ENCODE measurements around the gene CFAP61.

Gene CFAP61

DNA sequence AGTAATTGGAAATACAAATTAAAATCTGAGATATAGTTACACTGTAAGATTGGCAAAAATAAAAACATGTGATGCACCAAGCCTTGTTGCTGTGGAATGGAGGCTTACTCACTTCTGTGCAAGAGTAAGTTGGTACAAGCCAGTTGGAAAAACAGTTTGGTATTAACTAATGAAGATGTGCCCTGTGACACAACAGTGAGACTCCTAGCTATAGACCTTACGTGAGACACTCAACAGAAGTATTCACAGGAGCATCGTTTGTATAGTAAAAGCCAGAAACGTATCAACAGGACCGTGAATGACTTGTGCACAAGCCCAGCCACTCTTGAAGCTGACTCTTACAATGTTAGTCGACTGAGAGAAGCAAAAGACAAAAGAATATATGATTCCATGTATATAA lies 20.5 kb upstream of the CFAP61 start:
- DNase-seq (ENCODE audit: low read depth), result no peak

DNA sequence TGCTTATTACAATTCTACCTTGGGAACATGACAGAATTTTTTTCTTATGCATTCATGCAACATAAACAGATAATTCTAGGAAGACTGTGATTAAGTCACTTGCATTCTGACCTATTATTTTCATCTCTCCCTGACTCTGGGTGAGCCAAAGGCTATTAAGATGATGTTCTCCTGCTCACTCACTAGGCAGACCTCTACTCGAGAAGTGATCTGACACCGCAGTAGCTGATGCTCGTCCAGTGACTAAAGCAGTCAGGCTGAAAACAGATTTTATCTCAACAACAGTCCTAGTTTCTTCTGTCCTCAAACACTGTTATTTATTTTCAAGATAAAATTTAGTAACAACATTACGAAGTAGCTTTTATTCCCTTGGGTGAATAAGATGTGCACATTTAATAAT lies 17.8 kb upstream of the CFAP61 start:
- no peak for DNase-seq (ENCODE audit: low read depth)

DNA sequence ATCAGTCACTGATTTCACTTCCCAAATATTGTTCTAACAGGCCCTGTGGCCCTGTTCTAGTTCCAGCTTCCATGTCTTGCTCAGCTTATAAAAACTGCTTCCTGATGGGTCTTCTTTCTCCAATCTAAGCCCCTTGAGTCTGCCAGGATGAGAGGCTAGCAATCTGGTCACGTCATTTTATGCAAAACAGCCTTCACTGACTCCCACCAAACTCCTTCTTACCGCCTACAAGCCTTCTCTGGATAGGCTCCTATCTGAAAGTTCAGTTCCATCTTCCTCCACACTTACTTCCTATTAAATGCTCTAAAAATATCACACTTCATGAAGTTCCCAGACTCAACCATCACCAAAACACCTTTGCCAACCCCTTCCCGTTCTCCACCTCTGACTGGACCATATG lies 15.6 kb upstream of the CFAP61 start:
- DNase-seq (ENCODE audit: low read depth), result no peak

DNA sequence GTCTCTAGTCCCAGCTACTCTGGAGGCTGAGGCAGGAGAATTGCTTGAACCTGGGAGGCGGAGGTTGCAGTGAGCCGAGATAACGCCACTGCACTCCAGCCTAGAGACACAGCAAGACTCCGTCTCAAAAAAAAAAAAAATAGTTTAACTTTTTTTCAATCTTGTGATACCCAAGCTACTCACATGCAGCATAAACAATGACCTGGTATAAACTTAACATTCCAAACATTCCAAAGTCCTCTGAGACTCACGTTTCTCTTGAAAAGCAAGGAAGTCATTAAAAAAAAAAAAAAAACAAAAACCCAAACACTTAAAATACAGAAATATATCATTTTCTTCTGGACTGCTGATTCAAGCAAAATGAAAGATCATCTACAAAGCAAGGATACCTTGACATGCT lies 14.4 kb upstream of the CFAP61 start:
- DNase-seq (ENCODE audit: low read depth), result no peak

DNA sequence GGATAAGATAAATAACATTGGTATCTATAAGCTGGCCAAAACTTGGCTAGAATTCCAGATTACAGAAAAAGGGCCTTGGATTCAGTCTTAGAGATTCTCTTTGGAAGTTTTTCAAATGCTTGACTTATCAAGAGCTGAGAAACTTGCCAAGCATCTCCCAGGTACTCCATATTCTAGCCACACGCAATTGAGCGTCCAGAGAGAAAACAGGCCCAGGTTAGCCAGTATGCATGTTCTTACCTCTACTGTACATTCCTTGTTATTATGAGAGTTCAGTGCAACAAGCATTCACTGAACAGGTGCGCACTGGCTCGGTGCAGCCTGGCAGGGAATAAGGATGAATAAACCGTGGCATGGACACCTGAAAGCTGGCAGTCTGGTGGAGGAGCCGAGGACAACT lies 13.7 kb upstream of the CFAP61 start:
- no peak for DNase-seq (ENCODE audit: low read depth)

DNA sequence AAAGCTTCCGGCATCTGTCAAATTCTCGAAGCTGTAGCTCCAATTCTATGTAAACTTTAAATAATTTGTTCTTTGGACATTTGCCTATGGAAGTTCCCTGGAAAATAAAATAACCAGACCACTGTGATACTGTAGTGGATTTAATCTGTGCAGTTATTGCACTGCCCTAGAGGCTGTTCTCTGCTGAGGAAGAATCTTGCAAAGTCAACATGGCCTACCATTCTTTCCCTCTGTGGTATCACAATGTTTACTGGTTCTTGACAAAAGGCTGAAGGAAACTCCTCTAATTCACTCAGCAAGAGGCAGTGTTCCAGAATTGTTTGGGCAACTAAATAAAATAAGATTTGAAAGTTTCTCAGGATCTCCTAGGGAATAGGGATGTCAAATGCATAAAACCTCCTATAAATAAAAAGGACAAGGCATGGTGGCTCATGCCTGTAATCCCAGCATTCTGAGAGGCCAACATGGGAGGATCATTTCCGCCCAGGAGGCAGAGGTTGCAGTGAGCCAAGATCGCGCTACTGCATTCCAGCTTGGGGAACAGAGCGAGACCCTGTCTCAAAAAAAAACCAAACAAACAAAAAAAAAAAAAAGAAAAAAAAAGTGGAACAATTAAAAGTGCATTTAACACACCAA lies 12.5 kb upstream of the CFAP61 start:
- no peak for DNase-seq (ENCODE audit: low read depth)

DNA sequence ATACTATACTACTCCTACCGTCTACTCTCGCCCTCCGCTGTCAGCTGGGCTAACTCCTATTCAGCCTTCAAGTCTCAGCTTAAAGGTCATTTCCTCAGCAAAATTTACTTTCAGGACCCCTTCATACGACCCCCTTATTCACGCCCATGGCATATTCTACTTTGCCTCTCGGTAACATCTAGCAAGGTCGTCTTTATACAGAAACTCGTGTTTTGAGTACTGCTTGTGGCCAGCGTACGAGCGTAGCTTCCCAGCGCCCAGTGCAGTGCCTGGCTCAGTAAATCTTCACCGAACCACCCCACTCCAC lies 612 bp upstream of the CFAP61 start:
- no peak for DNase-seq (ENCODE audit: low read depth)

DNA sequence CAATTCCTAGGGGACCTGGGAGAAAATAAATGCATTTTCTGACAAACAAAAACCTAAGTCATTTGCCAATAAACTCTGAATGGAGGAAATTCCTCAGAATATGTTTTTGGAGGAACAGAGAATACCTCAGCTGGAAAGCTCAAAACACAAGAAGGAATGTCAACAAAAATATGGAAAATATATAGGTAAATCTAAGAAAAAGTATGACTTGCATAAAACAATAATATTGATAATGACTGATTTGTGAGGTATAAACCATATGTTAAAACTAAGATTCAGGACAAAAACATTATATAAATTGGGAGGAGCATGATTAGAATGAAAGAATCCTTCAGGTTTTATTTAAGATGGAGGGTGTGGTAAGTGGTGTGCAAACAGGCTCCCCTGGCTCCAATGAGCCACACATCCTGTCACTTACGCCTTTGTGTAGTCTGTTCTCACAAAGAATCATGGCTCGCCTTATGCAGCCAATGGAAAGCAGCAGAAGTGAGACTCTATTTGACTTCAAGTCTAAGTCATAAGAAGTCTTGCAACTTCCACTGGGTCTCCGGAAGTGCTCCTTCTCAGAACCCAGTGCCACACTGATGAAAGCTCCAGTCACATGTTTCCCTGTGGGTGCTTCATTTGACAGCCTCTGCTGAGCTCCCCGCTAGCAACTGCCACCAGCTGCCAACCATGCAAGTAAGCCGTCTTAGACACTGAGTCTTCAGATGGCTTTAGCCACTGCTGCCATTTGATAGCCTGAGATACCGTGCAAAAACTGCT lies 8.1 kb downstream of the CFAP61 start:
- no peak for DNase-seq (ENCODE audit: low read depth)

DNA sequence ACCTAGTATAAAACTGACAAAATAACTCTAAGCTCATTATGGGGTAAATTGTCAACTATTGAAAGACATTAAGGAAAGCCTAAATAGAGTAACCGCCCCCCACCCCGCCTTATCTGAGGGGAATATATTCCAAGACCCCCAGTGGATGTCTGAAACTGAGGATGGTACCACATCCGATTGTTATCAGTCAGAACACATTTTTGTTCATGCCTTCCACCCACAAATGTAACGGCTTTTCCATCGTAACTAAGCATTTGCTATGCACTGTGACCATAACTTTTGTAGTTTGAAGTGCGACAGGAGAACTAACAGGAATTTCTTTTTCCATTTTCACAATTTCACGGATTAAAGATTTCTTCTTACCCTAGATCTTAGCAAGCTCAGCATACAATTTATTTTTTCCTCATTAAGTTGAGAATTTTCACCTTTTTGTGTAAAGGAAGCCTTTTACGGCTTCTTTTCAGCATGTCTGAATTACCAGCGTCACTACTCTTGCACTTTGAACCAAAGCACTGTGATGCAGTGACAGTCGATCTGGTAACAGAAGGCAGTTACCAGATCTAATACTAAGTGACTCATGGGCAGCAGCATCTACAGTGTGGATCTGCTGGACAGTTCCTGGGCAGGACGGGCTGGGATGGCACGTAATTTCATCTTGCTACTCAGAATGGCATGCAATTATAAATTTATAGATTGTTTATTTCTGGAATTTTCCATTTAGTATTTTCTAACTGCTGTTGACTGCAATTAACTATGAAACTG lies 11.8 kb downstream of the CFAP61 start:
- DNase-seq (ENCODE audit: low read depth), result no peak

DNA sequence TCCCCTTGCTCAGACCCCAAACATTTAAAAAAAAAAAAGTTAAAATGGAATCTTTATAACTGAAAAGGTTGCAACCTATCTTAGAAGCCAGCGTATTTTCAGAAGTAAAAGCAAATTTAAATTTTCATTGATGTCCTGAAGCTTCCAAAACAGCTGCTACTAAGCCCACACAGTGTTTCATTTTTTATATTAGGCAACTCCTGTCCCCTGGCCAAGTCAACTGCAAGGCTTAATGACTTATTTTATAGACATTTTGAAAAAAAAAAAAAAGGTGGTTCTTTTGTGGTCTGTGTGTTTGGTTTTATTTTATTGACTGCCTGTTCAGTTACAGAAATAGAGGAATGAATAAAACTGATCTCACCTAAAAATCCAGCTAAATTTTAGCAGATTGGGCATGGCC lies 13.0 kb downstream of the CFAP61 start:
- no peak for DNase-seq (ENCODE audit: low read depth)

DNA sequence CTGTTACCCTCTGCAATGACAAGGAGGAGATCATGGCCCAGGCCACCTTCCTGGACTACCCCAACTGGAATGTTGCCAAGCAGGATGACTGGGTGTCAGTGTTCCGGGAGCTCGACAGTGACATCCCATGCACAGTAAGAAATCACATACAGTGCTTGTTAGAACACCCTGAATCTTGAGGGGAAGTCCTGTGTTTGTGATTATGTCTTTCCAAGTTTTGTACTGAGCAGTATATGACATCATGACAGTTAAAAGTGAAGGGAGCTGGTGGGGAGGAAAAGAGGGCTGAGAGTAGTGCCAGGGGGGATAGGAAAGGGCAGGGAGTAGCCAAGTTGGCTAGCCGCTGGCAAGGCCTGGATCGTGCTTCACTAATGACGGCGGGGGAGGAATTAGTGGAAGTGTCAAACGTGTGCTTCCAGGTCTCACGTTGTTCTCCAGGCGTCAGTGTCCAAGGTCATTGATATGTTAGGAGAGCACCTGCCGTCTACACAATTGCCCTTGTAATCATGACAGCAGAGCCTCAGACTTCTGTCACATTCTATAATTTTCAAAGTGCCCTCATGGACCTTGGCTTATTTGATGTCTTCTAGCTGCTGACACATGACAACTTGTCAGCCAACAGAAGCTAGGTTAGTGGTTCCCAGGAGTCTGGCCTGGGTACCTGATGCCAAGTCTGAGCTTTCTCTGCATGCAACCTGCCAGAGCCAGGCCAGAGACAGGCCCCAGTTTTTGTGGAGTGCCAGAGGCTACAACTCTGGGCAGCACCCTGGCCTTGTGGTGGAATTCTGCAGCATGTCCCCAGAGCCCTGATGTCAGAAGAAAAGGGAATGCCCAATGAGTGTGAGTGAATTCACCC lies 18.8 kb downstream of the CFAP61 start:
- DNase-seq (ENCODE audit: low read depth), result no peak

DNA sequence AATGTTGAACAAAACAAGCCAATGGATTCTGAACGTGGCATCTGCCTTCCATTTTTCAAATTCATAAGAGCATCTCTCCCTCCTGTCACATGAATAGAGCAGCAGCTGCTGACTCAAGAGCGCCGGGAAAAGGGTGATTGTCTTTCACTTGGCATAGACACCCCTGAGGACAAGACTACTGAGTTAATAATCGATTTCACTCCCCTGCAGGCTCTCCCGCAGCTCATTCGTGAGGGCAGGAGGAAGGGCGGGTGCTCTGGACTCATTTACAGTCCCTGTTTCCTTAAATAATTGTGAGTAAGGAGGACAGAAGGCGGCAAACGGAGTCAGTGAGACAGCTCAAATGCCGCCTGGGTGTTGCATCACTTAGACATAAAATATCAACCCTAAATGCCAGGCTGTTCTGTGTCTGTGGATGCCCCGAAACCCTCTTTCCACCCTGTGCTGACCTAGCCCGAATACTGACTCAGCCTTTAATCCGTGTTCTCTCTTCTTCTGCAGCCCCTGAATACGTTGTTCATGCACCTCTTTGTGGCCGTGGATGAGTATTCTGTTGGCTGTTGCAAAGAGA lies 21.6 kb downstream of the CFAP61 start:
- no peak for DNase-seq (ENCODE audit: low read depth)

DNA sequence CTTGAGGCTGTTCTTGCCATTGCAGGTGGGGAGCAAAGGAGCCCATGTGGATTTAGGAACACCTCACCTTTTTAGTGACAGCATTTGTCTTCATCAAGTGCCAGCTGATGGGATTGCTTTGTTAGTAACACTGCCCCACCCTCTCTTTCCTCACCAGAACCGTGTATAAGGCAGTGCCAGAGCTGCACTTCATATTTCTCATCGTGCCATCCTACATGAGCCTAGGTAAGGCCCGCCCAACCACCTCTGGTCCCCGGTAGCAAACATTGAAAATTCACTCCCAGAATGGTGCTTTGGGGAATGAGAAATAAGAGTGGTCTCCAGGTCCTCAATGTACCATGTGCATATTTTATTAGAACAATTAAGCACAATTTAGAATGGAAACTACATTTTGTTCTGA lies 22.7 kb downstream of the CFAP61 start:
- DNase-seq (ENCODE audit: low read depth), result no peak

DNA sequence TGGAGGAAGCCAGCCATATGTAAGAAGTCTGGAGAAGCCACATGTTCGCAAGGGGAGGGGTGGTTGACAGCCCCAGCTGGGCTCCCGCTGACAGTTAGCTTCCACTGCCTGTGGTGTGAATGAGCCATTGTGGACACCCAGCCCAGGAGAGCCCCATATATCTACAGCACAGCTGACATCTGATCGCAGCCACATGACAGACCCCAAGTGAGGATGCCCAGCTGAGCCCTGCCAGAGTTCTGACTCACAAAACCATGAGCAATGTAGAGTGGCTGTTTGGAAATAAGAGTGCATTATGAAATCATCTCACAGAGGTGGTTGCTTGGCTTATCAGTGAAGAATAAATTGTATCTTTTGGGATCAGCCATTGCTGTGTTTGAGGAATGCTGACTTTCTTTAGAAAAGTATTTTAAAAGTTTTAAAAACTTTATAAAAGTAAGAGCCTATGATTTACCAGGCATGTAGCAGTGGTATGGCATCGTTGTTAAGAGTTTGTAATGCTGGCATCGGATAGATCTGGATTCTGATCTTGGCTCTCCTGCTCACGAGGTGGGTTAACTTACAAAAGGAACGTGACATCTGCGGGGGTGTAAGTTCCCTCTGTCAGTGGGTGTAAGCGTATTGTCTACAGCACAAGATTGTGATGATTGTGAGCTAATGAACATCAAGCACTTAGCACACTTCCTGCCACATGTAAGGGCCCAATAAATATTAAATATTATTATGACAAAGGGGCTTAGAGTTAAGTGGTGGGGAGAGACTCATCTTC lies 24.1 kb downstream of the CFAP61 start:
- no peak for DNase-seq (ENCODE audit: low read depth)

DNA sequence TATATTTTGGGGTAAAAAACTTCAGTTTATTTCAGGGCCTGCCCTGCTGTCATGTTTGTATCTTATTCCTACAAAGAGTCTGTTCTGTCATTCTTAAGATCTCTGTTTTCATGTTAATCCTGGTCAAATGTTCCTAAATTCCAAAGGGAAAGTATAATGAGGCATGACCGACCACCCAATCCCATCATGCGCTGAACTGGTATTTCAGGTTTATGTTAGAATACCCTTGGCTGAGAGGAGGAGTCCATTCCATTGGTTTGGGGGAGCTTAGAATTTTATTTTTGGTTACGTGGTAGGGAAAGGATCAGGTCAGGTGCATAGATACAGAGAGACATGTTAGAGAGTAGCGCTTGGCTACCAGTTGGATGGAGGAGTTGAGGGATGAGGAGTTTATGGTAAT lies 25.7 kb downstream of the CFAP61 start:
- no peak for DNase-seq (ENCODE audit: low read depth)

DNA sequence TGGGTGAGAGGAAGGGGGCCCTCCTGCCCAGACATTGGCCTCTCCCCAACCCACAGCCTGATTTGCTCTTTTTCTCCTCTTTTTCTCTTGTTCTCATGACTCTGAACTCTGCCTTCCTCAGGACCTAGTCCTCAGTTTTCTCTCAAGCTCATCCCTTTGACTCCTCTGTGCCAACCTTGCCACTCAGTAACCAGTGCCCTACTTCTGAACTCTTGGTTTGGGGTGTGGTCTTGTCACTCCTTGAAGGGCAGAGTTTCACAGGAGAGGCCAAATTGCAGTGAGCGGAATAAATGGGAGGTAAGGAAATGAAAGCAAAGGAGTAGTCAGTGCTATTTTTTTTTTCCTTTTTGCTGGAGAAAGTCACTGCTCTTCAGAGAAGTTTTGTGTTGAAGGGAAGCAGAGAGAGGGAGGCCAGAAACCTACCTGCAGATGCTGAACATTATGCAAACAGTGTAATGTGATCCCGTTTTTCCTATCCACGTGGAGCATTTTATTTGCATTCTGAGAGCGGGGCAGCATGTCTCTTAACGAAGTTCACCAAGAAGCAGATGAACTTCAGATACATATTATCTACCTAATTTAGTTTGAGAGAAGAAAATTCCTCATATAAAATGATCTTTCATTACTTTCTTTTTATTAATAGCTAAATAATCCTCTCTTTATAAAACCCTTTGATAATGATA lies 26.9 kb downstream of the CFAP61 start:
- no peak for DNase-seq (ENCODE audit: low read depth)

DNA sequence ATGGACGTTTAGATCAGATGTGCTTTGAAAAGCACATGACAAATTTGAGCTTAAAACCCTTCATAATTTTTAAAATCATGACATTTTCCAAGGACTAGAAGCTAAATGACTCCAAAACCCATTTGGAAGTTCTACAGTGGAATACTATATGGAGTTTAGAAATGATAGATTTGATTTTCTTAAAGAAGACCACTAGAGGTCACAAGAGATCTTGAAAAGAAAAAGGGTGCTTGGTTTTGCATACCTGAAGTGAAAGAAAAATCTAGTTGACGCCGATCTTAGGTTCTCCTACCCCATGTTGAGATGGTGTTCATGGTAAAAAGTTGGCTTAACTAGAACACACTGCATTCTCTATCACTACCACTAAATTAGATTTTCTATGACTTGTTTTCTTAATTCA lies 31.5 kb downstream of the CFAP61 start:
- no peak for DNase-seq (ENCODE audit: low read depth)

DNA sequence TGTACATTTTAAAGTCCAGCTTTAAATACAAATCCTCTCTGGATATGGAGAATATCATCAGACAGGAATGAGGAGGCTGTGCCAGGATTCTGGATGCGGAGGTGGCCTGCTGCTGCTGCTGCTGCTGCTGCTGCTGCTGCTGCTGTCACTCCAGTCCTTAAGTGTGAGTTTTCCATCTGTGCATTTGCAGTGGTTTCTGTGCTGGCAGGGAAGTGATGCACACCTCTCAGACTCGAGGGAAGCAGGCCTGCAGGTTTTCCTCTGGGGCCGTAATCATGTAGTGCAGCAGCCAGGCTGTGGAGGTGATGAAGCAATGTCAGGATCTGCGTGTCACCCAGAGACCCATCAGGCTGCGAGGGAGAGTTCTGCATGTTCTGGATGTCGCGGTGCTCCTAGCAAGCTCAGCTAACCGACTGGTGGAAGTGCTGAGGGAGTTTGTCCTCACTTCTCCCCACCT lies 32.0 kb downstream of the CFAP61 start:
- DNase-seq (ENCODE audit: low read depth), result no peak

DNA sequence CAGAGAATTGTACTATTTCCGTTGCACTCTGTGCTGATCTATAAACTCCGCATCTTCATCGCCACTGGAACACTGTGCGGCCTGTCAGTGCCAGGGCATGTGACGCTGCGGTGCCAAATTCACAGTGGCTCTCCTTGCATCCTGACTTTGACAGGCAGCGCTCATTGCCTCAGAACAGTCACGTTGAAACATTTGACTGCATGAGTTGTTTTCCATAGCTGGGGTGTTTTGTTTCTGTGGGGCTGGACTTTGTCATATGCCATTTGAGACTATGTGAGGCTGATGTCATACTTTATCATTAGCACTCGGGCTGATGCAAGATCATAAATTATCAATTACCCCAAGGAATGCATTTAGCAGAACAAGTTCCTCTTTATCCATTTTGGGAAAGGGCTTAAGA lies 32.7 kb downstream of the CFAP61 start:
- no peak for DNase-seq (ENCODE audit: low read depth)

DNA sequence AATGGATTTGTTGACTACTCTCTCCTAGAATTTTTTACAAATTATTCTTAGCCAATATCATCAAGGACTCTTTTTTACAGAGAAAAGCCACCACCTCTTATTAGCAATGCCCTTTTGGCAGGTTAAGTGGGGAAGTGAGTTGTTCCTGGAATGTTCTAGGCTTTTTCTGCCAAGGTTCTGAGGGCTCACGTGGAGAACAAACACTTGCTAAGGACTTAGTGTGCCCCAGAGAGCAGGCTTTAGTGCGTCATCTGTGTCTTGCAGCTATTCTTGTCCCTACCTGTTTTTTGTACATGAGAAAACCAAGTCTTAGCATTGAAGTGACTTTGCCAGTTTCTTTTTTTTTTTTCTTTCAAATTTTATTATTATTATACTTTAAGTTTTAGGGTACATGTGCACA lies 33.5 kb downstream of the CFAP61 start:
- no peak for DNase-seq (ENCODE audit: low read depth)

DNA sequence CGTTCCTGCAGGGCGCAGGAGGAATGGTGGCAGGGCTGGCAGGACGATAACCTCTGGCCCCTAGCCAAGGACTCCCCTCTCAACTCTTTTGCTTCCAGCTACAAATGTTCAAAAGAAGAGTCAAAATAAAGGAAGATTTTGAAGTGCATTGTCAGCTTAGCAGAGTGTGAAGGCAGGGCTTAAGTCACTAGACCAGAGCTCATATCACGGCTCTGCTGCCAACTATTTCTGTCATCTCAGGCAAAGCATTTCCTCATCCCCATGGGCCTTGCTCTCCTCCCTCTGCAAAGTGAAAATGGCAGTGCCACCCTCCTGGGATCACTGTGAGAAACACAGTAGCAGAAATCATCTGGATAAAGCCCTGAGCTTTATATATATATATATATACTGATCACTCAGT lies 36.7 kb downstream of the CFAP61 start:
- no peak for DNase-seq (ENCODE audit: low read depth)
